Measurements from ENCODE around the gene ERAS.

DNA sequence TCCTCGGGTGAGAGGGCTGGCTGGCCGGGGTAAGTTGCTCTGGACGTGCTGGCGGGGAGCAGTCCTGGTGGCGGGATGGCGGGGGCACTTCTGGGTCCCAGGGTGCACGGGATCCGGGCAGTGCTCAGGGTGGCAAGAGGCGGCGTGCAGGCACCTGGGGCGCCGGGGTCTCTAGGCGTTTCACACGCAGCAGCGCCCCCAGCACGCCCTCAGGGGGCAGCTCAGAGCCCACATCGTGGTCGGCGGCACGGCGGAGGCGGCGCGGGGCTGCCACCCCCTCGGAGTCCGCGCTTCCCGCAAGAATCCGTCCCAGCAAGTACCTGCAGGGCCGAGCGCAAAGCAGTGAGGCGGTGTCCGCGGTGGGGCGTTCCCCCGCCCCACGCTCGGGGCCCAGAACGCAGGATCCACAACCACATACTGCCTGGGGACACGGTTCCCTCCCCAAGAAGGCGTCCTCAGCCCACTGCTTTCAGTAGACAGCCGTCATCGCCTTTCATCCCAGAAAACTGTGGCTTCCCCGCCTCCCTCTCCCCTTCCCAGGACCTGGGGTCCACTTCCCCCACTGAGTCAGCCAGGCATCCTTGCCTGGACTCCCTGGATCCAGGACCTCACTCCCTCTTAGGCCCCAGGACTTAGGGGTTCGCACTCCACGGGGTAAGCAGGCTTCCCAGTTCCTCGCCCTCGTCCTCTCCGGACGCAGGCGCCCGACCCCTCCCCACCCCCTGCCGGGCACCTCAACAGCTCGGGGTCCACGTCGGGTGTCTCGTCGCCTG is 5.0 kb downstream of the ERAS start:
- TF ChIP-seq ZNF70 (CRISPR knock-in tag; IDR thresholded peaks at IDR 0.05) (no peak), ISL1 (CRISPR knock-in tag; IDR thresholded peaks at IDR 0.05) (no peak)
- TF ChIP-seq, protein P1, sequence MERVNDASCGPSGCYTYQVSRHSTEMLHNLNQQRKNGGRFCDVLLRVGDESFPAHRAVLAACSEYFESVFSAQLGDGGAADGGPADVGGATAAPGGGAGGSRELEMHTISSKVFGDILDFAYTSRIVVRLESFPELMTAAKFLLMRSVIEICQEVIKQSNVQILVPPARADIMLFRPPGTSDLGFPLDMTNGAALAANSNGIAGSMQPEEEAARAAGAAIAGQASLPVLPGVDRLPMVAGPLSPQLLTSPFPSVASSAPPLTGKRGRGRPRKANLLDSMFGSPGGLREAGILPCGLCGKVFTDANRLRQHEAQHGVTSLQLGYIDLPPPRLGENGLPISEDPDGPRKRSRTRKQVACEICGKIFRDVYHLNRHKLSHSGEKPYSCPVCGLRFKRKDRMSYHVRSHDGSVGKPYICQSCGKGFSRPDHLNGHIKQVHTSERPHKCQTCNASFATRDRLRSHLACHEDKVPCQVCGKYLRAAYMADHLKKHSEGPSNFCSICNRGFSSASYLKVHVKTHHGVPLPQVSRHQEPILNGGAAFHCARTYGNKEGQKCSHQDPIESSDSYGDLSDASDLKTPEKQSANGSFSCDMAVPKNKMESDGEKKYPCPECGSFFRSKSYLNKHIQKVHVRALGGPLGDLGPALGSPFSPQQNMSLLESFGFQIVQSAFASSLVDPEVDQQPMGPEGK (CRISPR knock-in tag; IDR thresholded peaks at IDR 0.05; ENCODE audit: borderline replicate concordance), result no peak
